MM.1S (cell line): ENCODE measurements around the gene SLC8A1.

Source experiments
- EZH2phosphoT487 ChIP-seq: fragments of 300-600 bp; sonication (generic); IDR thresholded peaks from 2 replicates; pipeline ENCODE4 v1.6.1; 2018; ENCODE audit warnings: antibody characterized with exemption, low read length
- TF ChIP-seq, protein P1 (sequence below): fragments of 300-600 bp; sonication (generic); IDR thresholded peaks from 2 replicates; pipeline ENCODE4 v1.5.1; 2016; ENCODE audit warnings: antibody characterized with exemption, low read length, mixed read lengths

DNA sequence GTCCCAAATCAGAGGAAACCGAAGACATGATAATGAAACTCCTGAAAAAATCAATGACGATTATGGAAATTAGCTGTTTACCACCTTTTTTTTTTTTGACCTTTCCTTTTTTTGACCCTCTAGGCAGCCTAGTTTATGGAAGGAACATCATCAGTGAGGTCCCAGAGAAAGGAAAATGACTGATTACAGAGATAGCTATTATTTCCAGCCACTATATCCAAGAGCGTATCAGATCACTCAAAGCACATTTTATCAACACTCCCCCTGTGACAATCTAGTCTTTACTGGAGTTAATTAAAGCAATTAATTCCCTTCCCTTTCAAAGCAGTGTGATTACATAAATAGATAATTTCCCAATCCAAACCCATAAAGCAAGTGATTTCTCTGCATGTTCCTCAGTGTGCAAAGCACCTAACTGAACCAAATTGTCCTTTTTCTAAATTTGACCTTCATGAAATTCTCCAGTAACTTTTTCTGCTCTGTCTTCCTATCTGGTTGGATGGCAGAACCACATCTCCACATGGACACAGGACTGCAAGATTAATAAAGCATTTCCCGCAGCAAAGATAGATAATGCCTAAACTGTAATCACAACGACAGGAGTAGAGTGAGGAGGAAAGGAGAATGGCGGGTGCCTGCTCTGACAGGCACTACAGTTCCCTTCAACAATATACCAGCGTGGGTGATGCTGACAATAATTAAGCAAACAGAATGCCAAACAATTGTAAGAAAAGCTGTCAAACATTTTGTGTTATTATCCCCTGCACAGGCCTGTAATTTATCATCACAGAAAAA, 194.4 kb downstream of the SLC8A1 start:
- no peak for TF ChIP-seq EZH2phosphoT487
- TF ChIP-seq, protein P1, sequence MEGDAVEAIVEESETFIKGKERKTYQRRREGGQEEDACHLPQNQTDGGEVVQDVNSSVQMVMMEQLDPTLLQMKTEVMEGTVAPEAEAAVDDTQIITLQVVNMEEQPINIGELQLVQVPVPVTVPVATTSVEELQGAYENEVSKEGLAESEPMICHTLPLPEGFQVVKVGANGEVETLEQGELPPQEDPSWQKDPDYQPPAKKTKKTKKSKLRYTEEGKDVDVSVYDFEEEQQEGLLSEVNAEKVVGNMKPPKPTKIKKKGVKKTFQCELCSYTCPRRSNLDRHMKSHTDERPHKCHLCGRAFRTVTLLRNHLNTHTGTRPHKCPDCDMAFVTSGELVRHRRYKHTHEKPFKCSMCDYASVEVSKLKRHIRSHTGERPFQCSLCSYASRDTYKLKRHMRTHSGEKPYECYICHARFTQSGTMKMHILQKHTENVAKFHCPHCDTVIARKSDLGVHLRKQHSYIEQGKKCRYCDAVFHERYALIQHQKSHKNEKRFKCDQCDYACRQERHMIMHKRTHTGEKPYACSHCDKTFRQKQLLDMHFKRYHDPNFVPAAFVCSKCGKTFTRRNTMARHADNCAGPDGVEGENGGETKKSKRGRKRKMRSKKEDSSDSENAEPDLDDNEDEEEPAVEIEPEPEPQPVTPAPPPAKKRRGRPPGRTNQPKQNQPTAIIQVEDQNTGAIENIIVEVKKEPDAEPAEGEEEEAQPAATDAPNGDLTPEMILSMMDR: no peak
